HG02943 (cell line): Measurements from ENCODE around the gene MRM2.
"Not testable (repeated sequence)": the region's sequence is repeated elsewhere in the genome, so short reads cannot be mapped to it uniquely, and the experiment has no call there.

ENCODE experiments used
- ATAC-seq: cut with Tn5 transposase; IDR thresholded peaks from one replicate; pipeline ENCODE4 v1.9.1; 2021; ENCODE audit warnings: mild to moderate bottlenecking, low read depth, moderate library complexity; ENCODE audit not compliant: unreplicated experiment

Gene MRM2

GRCh38 chr7:2269089-2269990, 27.3 kb upstream of the MRM2 start:
- not testable (repeated sequence) for ATAC-seq

GRCh38 chr7:2266911-2267310, 24.9 kb upstream of the MRM2 start:
- no peak for ATAC-seq

GRCh38 chr7:2264158-2264557, 22.2 kb upstream of the MRM2 start:
- no peak for ATAC-seq

- no peak for ATAC-seq
These were observed 21.2 kb upstream of the MRM2 start for GRCh38 chr7:2263176-2263575.

GRCh38 chr7:2261611-2262010, 19.6 kb upstream of the MRM2 start:
- ATAC-seq: no peak

GRCh38 chr7:2260820-2261219, 18.8 kb upstream of the MRM2 start:
- ATAC-seq: no peak

GRCh38 chr7:2259480-2259879, 17.5 kb upstream of the MRM2 start:
- no peak for ATAC-seq

GRCh38 chr7:2258661-2259365, 16.8 kb upstream of the MRM2 start:
- ATAC-seq: no peak

- ATAC-seq: no peak
These were observed 15.6 kb upstream of the MRM2 start for GRCh38 chr7:2257651-2258050.

- no peak for ATAC-seq
These were observed 15.1 kb upstream of the MRM2 start for GRCh38 chr7:2257046-2257551.

GRCh38 chr7:2256306-2257045, 14.5 kb upstream of the MRM2 start:
- ATAC-seq: no peak

- no peak for ATAC-seq
These were observed 13.4 kb upstream of the MRM2 start for GRCh38 chr7:2255145-2256139.

GRCh38 chr7:2254429-2255144, 12.6 kb upstream of the MRM2 start:
- ATAC-seq: no peak

GRCh38 chr7:2253525-2254244, 11.7 kb upstream of the MRM2 start:
- no peak for ATAC-seq

GRCh38 chr7:2253021-2253420, 11.0 kb upstream of the MRM2 start:
- no peak for ATAC-seq

GRCh38 chr7:2251841-2252771, 10.1 kb upstream of the MRM2 start:
- no peak for ATAC-seq

GRCh38 chr7:2251381-2251780, 9.4 kb upstream of the MRM2 start:
- ATAC-seq: no peak
